GM21528 (cell line): ENCODE data around the gene AKAP3.

ENCODE experiments used
- ATAC-seq: cut with Tn5 transposase; IDR thresholded peaks from one replicate; pipeline ENCODE4 v1.9.1; 2021; ENCODE audit warnings: mild to moderate bottlenecking, moderate library complexity; ENCODE audit not compliant: unreplicated experiment, low FRiP score

The AKAP3 gene

GRCh38 chr12:4648501-4649357 is at the start of gene AKAP3, which contains the start of gene NDUFA9:
TSS of gene AKAP3 (minus strand) at chr12:4649051. CDS start at chr12:4638196, 10,855 bp downstream.
TSS of gene NDUFA9 (plus strand) at chr12:4649114. CDS start at chr12:4649127, 13 bp downstream.
- ATAC-seq = peak; percentile 84

DNA sequence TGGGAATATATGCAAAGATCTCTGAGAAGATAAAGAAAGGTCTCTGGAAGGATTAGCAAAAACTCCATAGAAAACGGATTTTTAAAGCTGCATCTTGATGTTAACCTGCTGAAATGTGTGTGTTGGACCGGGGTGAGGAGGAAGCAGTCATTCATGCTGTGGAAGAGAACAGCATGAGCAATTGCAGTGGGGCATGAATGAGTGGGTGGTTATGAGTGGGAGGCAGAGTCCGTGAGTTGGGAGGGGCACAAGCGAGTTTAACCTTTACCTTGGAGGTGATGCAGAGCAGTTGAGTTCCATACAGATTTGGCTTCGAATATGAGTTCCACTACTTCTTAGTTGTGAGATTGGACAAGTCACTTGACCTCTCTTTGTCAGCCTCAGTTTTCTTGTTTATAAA is 41.9 kb upstream of the AKAP3 start:
- ATAC-seq = no peak

DNA sequence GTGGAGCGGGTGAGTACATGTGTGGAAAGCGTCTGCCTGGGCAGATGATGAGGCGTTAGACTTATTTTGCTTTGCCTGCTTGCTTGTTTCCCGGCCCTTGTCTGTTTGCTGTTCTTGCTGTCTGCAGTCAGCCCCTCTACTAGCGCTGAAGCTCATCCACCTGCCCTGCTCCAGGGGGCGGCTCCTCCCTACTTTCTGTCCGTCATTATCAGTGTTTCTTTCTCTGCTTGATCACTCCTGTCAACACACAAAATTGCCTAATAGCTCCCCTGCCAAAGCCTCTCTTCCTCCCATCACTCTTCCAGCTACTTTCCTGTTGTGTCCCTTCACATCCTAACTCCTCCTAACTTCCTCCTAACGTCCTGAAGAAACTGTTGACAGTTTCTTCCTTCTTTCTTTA is 36.5 kb upstream of the AKAP3 start:
- no peak for ATAC-seq

GRCh38 chr12:4681732-4682131 is 32.9 kb upstream of the AKAP3 start:
- no peak for ATAC-seq

DNA sequence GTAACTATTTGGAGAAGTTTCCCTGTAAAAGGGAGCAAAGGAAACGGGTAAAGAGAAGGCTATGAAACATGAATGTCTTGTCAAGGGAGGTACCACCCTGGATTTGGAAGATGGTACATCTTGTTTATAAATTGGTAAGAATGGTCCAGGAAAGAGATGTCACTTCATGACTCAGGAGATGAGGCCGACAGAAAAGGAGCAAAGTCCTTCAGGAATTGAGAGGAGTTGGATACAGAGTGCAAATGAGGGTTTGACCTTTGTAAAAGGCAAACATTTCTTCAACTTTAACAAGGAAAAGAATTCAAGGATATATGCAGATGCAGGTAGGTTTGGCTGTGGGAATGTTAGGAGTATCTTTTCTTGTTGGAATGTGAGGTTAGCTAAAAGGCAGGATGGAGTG is 30.9 kb upstream of the AKAP3 start:
- no peak for ATAC-seq

- ATAC-seq = no peak
These were observed 16.4 kb upstream of the AKAP3 start for GRCh38 chr12:4665236-4665635.

GRCh38 chr12:4663971-4664505 is 15.2 kb upstream of the AKAP3 start:
- ATAC-seq = no peak

GRCh38 chr12:4653691-4654090 is 4.8 kb upstream of the AKAP3 start:
- ATAC-seq = no peak

- no peak for ATAC-seq
These were observed 4.4 kb upstream of the AKAP3 start for GRCh38 chr12:4653257-4653656.

- ATAC-seq = no peak
These were observed 459 bp upstream of the AKAP3 start for GRCh38 chr12:4649358-4649661.

DNA sequence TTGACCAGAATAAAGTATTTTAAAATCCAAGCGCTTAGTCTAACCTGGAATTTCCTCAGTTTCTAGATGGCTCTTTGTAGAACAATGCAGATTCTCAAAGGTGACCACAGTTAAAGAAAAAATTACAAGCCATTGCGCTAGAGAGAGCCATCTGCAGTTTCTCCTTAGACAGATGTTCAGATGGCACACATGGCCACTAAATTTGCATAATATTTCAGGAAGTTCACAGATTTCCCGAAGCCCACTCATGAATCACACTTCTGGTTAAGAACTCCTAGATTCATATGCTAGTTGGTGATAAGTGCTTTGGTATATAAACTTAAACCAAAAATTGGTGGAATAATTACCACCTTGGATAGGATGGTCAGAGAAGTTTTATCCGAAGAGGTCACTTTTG is 749 bp downstream of the AKAP3 start:
- ATAC-seq = no peak

- no peak for ATAC-seq
These were observed 3.8 kb downstream of the AKAP3 start for GRCh38 chr12:4645023-4645422.

DNA sequence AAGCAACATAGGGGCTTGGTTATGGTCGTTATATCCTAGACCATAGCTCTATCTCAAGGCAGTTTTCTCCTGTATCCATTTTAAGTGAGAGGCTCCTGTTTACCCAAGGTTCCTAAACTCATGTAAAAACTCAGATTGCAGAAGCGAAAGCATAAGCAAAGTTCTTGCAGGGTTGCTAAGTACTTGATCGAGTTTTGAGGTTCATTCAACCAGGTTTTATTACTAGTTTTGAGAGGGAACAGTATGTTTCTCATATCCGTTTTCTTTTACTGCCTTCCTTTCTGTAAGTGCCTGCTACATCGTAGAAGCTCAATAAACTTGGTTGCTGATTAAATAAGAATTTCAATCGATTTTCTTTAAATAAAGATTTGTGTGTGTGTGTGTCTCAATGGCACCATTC is 5.1 kb downstream of the AKAP3 start:
- no peak for ATAC-seq

DNA sequence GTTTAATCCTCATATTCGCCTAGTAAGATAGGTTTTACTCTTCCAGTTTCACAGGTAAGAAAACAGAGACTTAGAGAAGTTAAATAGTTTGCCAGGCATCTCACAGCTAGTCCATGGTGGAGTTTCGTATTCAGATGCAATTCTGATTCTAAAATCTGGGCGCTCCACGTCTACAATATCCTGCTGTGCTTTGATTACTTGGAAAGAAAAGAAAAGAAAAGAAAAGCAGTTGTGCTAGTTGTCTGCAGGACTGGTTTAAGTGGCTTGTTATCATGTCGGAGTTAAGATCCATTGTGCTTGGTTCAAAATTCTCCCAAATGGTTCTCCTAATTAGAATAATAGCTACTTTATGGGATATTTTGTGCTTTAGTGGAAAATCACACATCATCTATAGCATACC is 18.6 kb downstream of the AKAP3 start:
- ATAC-seq = no peak

DNA sequence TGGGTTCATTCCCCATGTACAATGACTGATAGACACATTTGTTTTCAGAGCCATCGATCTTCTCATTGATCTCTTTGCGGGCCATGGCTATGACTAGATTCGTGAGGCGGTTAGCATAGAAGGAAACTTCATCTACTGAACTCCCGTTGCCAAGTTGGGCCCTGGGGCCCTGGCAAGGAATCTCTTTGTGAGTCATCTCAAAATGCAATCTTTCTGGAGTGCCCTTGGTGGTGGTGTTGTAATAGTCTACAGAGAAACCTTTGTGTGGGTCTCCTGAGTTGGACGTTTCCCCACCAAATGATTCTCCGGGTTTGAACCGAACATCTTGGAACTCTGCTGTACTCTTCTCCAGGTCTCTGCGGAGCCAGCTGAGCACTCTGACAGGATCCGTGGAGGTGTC is 20.4 kb downstream of the AKAP3 start:
- no peak for ATAC-seq

DNA sequence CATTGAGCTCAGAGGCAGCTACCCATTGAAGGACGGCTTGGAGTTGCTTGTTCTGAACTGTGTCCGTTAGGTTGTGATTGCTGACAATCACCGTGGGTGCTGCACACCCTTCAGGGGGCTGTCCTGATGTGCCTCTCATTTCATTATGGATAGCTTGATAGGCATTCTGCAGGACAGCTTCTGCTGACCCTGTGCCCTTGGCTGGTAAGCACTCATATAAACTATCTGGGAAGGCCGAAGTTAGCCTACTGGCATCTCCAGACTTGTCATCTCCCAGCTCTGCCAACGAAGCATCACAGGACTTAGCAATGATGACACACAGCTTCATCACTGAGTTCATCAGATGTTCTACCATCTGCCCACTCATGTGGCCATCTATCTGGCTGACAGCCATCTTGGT is 22.3 kb downstream of the AKAP3 start:
- ATAC-seq = no peak

- ATAC-seq = no peak
These were observed 27.3 kb downstream of the AKAP3 start for GRCh38 chr12:4621511-4621910.

DNA sequence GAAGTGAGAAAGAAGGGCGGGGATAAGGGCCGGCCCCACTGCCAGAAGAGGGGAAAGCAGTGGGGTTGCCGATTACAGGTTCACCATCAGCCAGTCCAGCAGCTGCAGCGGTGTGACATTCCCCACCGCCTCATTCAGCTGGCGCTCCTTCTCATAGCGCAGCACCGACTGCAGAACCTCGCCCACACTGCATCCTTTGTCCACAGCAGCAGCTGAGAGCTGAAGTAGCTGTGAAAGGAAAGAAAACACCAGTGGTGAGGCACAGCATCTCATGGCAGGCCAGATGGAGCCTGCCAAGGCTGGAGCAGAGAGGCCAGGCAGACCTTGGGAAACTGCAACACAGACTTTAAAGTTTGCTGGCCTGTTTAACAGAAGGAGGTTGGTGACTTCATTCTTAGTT is 33.2 kb downstream of the AKAP3 start:
- no peak for ATAC-seq

- no peak for ATAC-seq
These were observed 38.4 kb downstream of the AKAP3 start for GRCh38 chr12:4610481-4610880.

DNA sequence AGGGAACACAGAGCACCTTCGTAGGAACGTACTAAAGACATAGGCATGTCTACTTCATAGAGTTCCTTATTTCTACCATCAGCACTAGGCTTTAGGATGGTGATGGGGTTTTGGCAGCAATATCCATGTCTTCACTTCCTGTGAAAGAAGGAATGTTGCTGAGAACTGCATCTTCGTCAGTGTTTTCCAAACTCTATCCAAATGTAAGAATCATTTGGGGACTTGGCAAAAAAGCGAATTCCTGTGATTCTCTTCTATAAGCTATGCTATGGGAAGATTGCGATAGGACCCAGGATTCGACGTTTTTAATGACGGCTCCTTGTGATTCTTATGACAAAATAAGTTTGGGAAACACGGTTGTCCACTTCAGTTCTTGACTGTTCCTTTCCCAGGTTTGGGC is 39.8 kb downstream of the AKAP3 start:
- no peak for ATAC-seq

GRCh38 chr12:4607056-4607455 is 41.8 kb downstream of the AKAP3 start:
- no peak for ATAC-seq

GRCh38 chr12:4604684-4605193 is 44.1 kb downstream of the AKAP3 start:
- ATAC-seq = peak; percentile 90
